Cardiac fibroblast (primary cell): ENCODE results near the gene CCDC85B.

Experiments
- DNase-seq, 2 donors: peaks; one replicate each; pipeline versions ENCODE4 v3.0.0 to v3.0.0-alpha.2; 2010; ENCODE audit warnings: low read depth in 2 of 2
- H3K4me3 ChIP-seq, 2 donors: replicated peaks in 1 of 2; 1 replicate in 1 of 2; 2 replicates in 1 of 2; pipeline ENCODE4 v1.5.1; 2011; ENCODE audit warnings: low read depth in 2 of 2, low read length in 2 of 2, mild to moderate bottlenecking in 2 of 2, moderate library complexity in 1 of 2
- CTCF ChIP-seq: IDR thresholded peaks from one replicate; pipeline ENCODE4 v1.5.1; 2011; ENCODE audit warnings: low read depth, mild to moderate bottlenecking, low read length, inconsistent platforms

The CCDC85B gene

GRCh38 chr11:65920372-65920802 is 29.9 kb downstream of the CCDC85B start:
- no peak for TF ChIP-seq CTCF

GRCh38 chr11:65921033-65921555 is 30.6 kb downstream of the CCDC85B start:
- H3K4me3 ChIP-seq = peak overlapping the region; percentile 80 to 86
- no peak for DNase-seq
- TF ChIP-seq CTCF = no peak

More at GRCh38 chr11:65920372-65920802, 29.9 kb downstream of the CCDC85B start:
- peak overlapping the region; percentile 80 to 86 for H3K4me3 ChIP-seq
- no peak for DNase-seq

GRCh38 chr11:65921876-65922275 is 31.4 kb downstream of the CCDC85B start:
- DNase-seq = no peak
- no peak overlapping the region for H3K4me3 ChIP-seq
- no peak for TF ChIP-seq CTCF

- TF ChIP-seq CTCF = no peak
These were observed 32.1 kb downstream of the CCDC85B start for GRCh38 chr11:65922565-65922964.

GRCh38 chr11:65925397-65925796 is 34.9 kb downstream of the CCDC85B start:
- no peak overlapping the region for H3K4me3 ChIP-seq
- no peak for DNase-seq
- TF ChIP-seq CTCF = no peak

More at GRCh38 chr11:65922565-65922964, 32.1 kb downstream of the CCDC85B start:
- no peak for DNase-seq
- no peak overlapping the region for H3K4me3 ChIP-seq

- no peak for TF ChIP-seq CTCF
- no peak for DNase-seq
- no peak overlapping the region for H3K4me3 ChIP-seq
These were observed 37.5 kb downstream of the CCDC85B start for GRCh38 chr11:65927904-65928397.

- no peak overlapping the region for H3K4me3 ChIP-seq
- no peak for DNase-seq
- TF ChIP-seq CTCF = no peak
These were observed 38.2 kb downstream of the CCDC85B start for GRCh38 chr11:65928667-65929066.
